Activated naive CD4-positive, alpha-beta T cell treated with anti-CD3 and anti-CD28 coated beads, Interleukin-2, amount 50 U/mL, for 24 hours (primary cell): Measurements from ENCODE around the gene MAN1C1.

Source experiments
- H3K27ac Mint-ChIP-seq: one replicate; pipeline ENCODE4 v1.8.0; 2021; ENCODE audit warnings: mild to moderate bottlenecking, mixed read lengths
- H3K27me3 Mint-ChIP-seq: one replicate; pipeline ENCODE4 v1.8.0; 2021; ENCODE audit warnings: mixed read lengths
- H3K36me3 Mint-ChIP-seq: one replicate; pipeline ENCODE4 v1.8.0; 2021; ENCODE audit warnings: mixed read lengths
- H3K4me1 Mint-ChIP-seq: one replicate; pipeline ENCODE4 v1.8.0; 2021; ENCODE audit warnings: mixed read lengths
- H3K4me3 Mint-ChIP-seq: one replicate; pipeline ENCODE4 v1.8.0; 2021; ENCODE audit warnings: mild to moderate bottlenecking, mixed read lengths
- H3K9me3 Mint-ChIP-seq: one replicate; pipeline ENCODE4 v1.8.0; 2021; ENCODE audit warnings: mixed read lengths

Gene MAN1C1

DNA sequence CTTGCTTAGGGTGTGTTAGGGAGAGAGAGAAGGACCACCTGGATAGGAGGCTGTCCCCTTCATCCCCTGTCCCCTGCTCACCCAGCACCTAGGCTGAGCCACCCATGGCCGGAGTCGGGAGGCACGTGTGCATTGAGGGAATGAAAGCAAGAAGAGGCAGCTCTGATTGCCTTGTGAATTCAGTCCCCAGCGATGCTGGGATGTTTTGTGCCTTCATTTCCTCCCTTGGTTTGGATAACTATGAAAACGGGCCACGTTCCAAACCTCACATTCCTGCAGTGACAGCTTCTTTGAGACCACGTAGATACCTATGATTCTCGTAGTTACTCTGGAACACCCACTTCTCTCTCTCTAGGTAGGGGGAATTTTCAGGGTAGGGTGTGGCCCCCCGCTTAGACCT is 67.1 kb downstream of the MAN1C1 start:
- Mint-ChIP-seq H3K27me3 (no peaks in the 10 kb centered on the region), H3K36me3 (peaks cover 9% of the 10 kb centered on the region), H3K4me1 (peaks cover 76% of the 10 kb centered on the region), H3K27ac (no peak overlapping the region), H3K9me3 (no peaks in the 10 kb centered on the region), H3K4me3 (no peak overlapping the region)

DNA sequence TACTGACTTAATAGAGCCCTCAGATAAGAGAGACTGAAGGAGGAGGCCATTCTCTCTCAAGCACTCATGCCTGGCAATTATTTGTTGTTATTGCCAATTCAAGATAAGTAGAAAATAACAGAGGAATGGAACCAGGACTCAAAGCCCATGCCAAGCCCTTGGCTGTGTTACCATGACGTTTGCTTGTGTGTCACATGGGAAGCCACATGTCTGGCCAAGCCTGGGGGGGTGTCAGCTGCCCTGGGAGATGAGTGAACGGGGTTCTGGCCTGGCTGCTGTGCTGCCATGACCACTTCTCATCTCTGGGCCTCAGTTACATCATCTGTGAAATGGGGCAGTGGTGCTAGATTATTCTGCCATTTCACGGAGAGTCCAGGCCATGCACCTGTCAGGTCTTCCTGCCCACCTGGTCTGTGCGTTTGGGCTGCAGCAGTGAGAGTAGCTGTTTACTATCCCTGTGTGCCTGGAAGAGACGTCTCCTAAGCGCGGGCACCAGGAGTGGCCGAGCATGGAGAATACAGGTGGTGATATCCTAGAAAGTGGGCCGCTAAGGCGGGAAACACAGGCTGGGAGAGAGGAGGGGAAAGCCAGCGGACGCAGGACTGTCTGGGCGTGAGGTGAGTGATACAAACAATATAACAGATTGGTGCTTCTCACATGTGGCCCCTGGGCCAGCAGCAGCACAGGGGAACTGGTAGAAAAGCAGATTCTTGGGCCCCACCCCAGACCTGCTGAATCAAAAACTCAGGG is 67.8 kb downstream of the MAN1C1 start:
- Mint-ChIP-seq H3K27me3 (no peaks in the 10 kb centered on the region), H3K4me3 (no peak overlapping the region), H3K27ac (peak overlapping the region; percentile 5), H3K4me1 (peaks cover 76% of the 10 kb centered on the region), H3K9me3 (no peaks in the 10 kb centered on the region), H3K36me3 (peaks cover 6% of the 10 kb centered on the region)

DNA sequence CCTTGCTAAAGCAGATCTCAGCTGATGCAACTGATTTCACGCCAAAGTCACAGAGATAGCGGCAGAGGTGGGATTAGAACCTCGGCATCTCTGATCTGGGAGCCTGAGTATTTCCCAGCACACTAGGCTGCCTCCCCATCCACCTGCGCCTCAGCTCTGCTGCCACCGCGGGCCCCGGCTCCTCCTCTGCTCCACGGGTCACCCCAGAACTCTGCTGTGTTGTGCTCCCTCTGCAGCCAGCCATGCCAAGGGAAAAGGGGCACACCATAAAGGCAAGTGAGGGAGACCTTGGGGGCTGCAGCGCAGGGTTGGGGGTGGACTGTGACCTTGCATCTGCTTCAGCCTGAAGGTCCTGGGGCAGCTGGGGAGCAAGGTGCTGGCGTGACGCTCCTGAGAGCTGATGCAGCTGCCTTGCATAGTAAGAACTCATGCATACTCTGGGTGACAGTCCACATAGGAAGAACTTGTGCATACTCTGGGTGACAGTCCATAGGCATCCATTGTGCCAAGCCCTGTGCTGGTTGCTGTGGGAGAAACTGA is 68.7 kb downstream of the MAN1C1 start:
- H3K4me3 Mint-ChIP-seq, result no peak overlapping the region
- H3K27ac Mint-ChIP-seq, result peak overlapping the region; percentile 5
- H3K9me3 Mint-ChIP-seq, result no peaks in the 10 kb centered on the region
- peaks cover 5% of the 10 kb centered on the region for H3K36me3 Mint-ChIP-seq
- peaks cover 73% of the 10 kb centered on the region for H3K4me1 Mint-ChIP-seq
- H3K27me3 Mint-ChIP-seq, result no peaks in the 10 kb centered on the region

DNA sequence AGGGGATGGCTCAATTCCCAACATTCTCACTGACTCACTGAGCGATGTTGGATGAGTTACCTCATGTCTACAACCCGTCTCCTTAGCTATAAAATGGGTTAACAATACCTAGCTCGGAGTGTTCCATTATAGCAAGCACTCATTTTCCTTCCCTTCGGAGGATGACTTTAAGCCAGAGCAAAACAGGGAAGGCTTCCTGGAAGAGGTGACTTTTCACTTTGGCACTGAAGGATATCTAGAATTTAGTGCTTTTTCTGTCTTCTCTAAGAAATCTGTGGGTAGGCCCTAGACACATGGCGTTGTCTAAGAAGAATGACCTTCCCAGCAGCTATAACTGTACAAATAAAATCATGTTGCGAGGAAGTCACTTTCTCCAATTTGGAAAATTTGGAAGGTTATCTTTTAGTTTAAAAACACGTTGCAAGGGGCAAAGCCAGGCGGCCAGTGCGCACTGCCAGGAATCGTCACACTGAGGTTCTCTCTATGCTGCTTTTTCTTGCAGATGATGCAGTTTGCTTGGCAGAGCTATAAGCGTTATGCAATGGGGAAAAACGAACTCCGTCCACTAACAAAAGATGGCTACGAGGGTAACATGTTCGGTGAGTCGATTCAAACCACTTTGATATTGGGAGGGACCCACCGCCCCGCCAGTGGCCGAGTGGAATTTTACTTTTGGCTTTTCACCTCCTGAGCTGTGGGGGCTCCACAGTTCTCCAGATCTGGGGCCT is 69.5 kb downstream of the MAN1C1 start:
- peaks cover 5% of the 10 kb centered on the region for H3K36me3 Mint-ChIP-seq
- peaks cover 67% of the 10 kb centered on the region for H3K4me1 Mint-ChIP-seq
- no peaks in the 10 kb centered on the region for H3K9me3 Mint-ChIP-seq
- H3K27ac Mint-ChIP-seq, result no peak overlapping the region
- H3K4me3 Mint-ChIP-seq, result no peak overlapping the region
- H3K27me3 Mint-ChIP-seq, result no peaks in the 10 kb centered on the region

DNA sequence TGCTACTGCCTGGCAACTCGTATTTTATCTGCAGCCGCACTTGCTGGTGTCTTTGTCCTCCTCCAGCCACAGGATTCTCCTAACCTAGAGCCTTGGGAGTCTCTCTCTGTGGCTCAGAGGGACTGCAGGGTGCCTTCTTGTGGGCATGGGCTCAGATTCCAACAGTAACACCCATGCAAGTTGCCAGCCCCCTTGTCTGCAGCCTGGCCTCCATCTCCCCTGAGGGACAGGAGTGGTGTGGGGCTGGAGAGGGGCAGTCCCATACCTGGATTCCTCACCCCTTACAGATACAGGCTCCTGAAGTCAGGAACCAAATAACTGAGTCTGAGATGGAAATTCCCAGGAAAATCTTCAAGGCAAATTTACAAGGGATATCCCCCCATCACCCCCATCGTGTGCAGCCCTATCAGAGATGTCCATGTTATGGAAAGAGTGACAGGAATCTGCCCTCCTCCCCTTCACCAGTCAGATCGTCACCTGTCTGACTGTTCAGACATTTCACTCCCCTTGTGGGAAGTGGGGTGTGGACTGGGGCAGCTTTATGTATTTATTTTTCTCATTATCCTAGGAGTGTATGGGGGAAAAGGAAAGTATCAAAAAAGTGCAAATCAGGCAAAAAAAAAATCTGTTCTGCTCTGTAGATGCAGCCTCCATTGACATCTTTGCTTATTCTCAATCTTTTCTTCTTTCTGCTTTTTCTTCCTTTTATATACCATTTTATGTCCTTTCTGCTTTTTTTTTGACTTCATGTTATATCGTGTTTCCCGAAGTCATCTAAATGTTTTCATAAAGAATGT is 70.8 kb downstream of the MAN1C1 start:
- no peak overlapping the region for H3K4me3 Mint-ChIP-seq
- H3K27ac Mint-ChIP-seq, result peak overlapping the region; percentile 77
- peaks cover 60% of the 10 kb centered on the region for H3K4me1 Mint-ChIP-seq
- peaks cover 5% of the 10 kb centered on the region for H3K36me3 Mint-ChIP-seq
- no peaks in the 10 kb centered on the region for H3K27me3 Mint-ChIP-seq
- no peaks in the 10 kb centered on the region for H3K9me3 Mint-ChIP-seq

DNA sequence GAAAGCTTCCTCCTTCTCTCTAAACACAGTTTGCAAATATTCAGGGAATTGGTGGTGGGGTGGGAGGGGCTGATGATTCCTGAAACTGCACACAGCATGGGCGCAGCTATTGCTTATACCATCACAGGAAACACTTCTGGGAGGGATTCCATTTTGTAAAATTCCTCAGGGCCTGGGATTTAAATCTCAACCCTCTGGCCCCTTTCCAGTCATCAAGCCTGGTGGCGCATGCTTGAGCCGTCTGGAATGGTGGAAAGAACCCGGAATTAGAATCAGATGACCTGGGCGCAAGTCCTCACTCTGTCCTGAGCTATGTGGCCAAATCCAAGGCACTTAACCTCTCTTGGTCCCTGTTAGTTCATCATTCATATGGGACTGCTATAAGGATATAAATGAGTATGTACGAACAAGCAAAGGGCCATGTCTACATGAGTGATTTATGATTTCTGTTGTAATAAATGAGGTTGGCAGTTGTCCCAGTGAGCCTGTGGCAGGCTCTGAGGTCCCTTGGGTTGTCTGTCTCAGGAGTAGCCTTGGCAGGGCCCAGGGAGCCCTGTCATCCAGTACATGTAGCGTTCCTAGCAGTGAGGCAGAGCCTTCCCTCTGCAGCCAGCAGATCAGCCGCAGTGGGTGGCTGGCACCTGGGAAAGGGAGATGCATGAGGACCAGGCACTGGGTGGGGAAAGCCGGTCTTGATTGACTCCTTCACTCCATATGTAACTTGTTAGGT is 72.0 kb downstream of the MAN1C1 start:
- Mint-ChIP-seq H3K27ac (peak overlapping the region; percentile 59), H3K4me1 (peaks cover 54% of the 10 kb centered on the region), H3K9me3 (no peaks in the 10 kb centered on the region), H3K36me3 (peaks cover 5% of the 10 kb centered on the region), H3K4me3 (no peak overlapping the region), H3K27me3 (no peaks in the 10 kb centered on the region)

DNA sequence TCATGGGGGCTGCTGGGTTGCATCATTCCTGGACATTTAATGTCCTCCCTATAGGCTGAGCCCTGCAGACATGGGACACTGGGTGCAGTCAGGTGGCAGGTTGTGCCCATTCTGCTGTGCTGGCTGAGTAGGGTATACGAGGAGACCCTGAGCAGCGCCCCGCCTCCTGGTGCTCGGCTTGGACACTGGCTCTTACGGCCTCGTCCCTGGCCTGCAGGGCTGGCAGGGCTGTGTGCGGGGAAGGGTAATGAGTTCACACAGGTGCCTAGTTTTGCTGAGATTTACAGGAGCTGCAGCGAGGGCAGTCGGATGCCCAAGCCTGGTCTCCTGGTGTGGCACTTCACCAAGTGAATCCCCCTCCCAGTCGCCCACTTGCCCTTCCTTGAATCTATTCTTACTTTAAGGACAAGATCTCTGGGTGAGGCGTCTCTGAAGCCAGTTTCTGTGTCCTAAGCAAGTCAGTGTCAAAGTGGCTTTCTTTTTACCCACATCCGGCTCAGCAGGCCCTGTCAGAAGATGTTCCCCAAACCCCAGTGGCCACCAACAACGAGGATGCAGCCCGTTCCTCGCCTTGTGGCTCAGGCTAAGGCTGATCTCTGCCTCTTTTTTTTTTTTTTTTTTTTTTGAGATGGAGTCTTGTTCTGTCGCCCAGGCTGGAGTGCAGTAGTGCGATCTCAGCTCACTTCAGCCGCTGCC is 73.2 kb downstream of the MAN1C1 start:
- no peaks in the 10 kb centered on the region for H3K27me3 Mint-ChIP-seq

DNA sequence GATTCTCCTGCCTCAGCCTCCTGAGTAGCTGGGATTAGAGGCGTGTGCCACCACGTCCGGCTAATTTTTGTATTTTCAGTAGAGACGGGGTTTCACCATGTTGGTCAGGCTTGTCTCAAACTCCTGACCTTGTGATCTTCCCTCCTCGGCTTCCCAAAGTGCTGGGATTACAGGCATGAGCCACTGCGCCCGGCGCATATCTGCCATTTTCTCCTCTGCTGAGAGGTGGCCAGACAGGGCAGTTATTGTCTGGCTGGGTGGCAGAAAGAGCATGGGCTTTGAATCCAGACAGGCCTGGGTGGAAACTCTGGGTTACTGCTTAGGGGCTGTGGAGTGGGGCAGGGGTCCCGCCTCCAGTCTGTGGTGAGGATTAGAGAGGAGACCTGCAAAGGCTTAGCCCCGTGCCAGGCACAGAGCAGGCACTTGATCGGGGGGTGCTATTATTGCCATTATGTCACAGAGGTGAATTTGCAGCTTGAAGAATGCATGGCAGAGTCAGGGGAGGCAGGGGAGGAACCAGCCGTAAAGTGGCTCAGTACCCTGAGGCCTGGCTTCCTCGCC is 73.9 kb downstream of the MAN1C1 start:
- Mint-ChIP-seq H3K4me1 (peaks cover 48% of the 10 kb centered on the region), H3K4me3 (no peak overlapping the region), H3K9me3 (no peaks in the 10 kb centered on the region), H3K36me3 (peaks cover 5% of the 10 kb centered on the region), H3K27me3 (no peaks in the 10 kb centered on the region), H3K27ac (no peak overlapping the region)

More for the DNA sequence above, 73.2 kb downstream of the MAN1C1 start:
- peaks cover 5% of the 10 kb centered on the region for H3K36me3 Mint-ChIP-seq
- H3K9me3 Mint-ChIP-seq, result no peaks in the 10 kb centered on the region
- H3K4me1 Mint-ChIP-seq, result peaks cover 48% of the 10 kb centered on the region
- H3K4me3 Mint-ChIP-seq, result no peak overlapping the region
- H3K27ac Mint-ChIP-seq, result no peak overlapping the region

DNA sequence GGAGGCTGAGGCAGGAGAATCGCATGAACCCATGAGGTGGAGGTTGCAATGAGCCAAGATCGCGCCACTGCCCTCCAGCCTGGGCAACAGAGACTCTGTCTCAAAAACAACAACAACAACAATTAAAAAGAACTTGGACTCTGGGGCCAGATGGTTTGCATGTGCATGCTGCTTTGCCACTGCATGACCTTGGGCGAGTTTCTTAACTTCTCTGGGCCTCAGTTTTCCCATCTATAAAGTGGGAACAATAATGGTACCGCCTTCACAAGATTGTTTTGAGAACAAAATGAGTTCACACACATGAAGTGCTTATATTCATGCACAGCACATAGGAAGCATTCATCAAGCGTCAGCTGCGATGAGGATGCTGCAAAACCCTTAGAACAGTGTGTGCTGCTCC is 74.6 kb downstream of the MAN1C1 start:
- Mint-ChIP-seq H3K4me3 (no peak overlapping the region), H3K27me3 (no peaks in the 10 kb centered on the region), H3K4me1 (peaks cover 54% of the 10 kb centered on the region), H3K9me3 (no peaks in the 10 kb centered on the region), H3K36me3 (peaks cover 7% of the 10 kb centered on the region), H3K27ac (no peak overlapping the region)

DNA sequence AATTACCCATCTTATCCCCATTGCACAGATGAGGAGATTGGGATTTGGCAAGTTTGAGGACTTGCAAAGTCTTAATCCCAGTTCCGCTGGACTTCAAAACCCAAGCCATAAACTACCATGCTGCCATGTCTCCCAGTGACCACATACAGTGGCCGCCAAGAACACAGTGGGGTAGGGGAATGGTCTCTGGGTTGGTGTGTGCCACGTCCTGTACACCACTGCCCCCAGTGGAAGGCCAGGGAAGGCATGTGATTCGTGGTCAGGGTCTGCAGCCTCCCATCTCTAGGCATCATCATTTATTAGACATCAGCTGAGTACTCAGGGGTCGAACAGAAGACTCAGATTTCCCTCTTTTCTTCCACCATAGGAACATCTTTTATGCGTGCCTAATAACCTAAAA is 76.0 kb downstream of the MAN1C1 start:
- Mint-ChIP-seq H3K4me3 (no peak overlapping the region), H3K9me3 (no peaks in the 10 kb centered on the region), H3K36me3 (peaks cover 7% of the 10 kb centered on the region), H3K4me1 (peaks cover 58% of the 10 kb centered on the region), H3K27me3 (no peaks in the 10 kb centered on the region), H3K27ac (no peak overlapping the region)

DNA sequence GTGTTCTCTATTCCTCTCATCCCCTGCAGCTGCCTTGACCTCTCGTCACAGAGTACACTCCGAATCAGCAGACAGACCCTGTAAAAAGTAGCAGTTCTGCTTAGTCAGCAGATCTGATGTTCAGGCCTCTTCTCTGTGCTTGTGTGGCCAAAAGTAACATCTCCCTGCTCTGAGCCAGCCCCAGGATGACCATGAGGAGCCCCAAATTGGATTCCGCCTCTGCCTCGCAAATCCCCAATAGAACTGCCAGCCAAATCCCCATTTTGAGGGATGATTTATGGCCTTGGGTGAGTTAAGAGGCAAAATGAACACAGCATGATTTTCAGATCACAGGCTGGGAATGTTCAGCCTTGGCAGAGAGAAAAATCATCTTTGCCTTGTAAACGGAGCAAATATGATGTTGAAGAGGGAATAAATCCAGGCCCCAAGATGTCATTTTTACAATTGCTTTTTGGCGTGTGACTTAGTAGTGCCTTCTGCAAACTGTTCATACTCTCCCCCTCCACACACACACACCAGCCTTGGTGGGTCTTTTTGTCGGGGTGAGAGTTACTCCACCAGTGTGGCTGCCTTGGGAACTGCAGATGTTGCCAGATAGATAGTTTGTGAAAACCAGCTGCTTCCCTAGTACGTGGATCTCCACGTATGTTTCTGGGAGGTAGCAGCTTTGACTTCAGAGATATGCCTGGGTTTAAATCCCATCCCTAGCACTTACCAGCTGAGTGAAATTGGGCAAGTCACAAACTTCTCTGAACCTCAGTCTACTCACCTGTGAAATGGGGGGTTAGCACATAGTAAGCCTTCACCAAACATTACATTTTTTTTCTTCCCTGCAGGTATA is 77.8 kb downstream of the MAN1C1 start:
- peaks cover 3% of the 10 kb centered on the region for H3K36me3 Mint-ChIP-seq
- peak overlapping the region; percentile 35 for H3K27ac Mint-ChIP-seq

DNA sequence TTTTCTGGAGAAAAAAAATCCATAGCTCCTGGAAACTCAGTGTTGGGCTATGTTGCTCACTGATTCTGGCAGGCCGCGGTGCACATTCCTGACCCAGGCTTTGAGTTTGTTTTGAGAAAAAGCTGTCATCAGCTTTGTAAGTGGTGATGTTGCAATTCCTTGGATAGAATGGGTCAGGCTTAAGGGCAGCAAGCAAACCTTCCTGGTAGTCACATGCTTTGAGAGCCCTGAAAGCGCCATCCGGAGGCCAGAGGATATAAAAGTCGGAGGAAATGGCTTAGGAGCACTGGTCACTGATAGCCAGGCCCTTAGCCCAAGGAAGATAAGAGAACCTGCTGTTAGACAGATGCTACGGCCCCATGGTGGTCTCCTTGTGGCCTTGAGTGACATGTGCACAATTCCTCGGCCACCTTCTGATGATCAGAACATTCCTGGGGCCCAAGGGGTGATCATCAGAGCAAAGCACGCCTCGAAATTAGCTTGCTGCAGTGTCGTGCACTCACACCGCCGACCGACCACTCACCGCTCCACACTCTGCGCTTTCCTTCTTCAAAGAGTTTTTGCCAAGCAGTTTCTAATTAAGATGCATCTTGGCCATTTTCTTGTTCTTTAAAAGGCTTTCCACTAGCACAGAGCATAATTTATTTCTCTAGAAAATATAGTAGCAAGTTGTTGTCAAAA is 78.6 kb downstream of the MAN1C1 start:
- Mint-ChIP-seq H3K27ac (peak overlapping the region; percentile 82), H3K36me3 (peaks cover 3% of the 10 kb centered on the region), H3K9me3 (no peaks in the 10 kb centered on the region), H3K4me1 (peaks cover 61% of the 10 kb centered on the region), H3K27me3 (no peaks in the 10 kb centered on the region), H3K4me3 (peak overlapping the region; percentile 65)

More for the DNA sequence above, 77.8 kb downstream of the MAN1C1 start:
- Mint-ChIP-seq H3K9me3 (no peaks in the 10 kb centered on the region), H3K4me3 (no peak overlapping the region), H3K4me1 (peaks cover 54% of the 10 kb centered on the region), H3K27me3 (no peaks in the 10 kb centered on the region)

DNA sequence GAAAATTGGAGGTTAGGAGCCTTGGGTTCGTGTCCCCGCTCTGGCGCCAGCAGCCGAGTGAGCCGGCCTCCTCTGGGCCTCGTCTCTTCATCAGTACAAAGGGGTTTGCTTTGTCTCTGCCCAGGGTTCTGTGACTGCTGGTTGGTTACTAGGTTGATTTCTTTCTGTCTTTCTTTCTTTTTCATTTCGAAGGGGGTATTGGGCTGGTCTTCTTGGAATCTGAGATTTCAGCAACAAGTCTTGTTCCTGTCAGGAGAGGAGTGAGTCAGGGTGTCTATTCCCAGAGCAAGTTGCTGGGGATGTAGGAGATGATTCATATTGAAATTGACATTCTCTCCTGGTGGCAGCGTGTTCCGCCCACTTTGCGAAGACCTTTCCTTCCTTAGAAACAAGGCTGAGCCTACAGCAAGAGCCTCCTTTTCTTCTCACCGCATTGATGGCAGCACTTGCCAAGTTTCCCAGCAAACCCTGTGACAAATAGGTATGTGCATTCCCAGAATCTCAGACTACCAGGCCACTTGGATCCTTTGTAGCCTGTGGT is 79.2 kb downstream of the MAN1C1 start:
- Mint-ChIP-seq H3K4me3 (peak overlapping the region; percentile 65), H3K9me3 (no peaks in the 10 kb centered on the region), H3K36me3 (peaks cover 2% of the 10 kb centered on the region), H3K4me1 (peaks cover 66% of the 10 kb centered on the region), H3K27me3 (no peaks in the 10 kb centered on the region), H3K27ac (peak overlapping the region; percentile 82)
